HepG2 (cell line): ENCODE measurements around the gene PDE1C. TPM values are rescaled to one million over a fixed set of nuclear protein-coding genes. Genes with fewer than 3 reads are reported as not detected.

Source experiments
- ATAC-seq: fragments of 200-7000 bp; cut with Tn5 transposase; 3 replicates; pipeline ENCODE4 v1.9.1; 2020; ENCODE audit warnings: mild to moderate bottlenecking, moderate library complexity
- BruUV-seq: library from RNA; stranded (reverse); fragments of 400-500 nt; replicated peaks from 2 replicates; lab custom pipeline; 2021; lab: Mats Ljungman, UMichigan
- CTCF ChIA-PET: fragments of 300-600 bp; formaldehyde crosslinking; extraction: SDS; loops from one replicate; lab custom pipeline; 2021; ENCODE audit warnings: low total read pairs, inconsistent platforms, low intra/inter-chr PET ratio; lab: Yijun Ruan, JAX
- POLR2A ChIA-PET: fragments of 350-600 bp; sonication (Branson Sonifier 250); formaldehyde crosslinking; loops from one replicate; lab custom pipeline; 2020; ENCODE audit warnings: antibody characterized with exemption, inconsistent platforms; lab: Yijun Ruan, JAX
- DNase-seq: peaks from one replicate; pipeline ENCODE4 v3.0.0-alpha.2; 2015; ENCODE audit warnings: low spot score
- FAIRE-seq: peaks from 3 replicates; lab custom pipeline; 2011; peaks lifted over from hg19 to GRCh38; lab: Jason Lieb, UNC
- H2AFZ ChIP-seq: one replicate; pipeline ENCODE4 v1.6.1; 2011; ENCODE audit warnings: low read length, inconsistent platforms
- H3K27ac ChIP-seq: fragments of 300-600 bp; 3 replicates; pipeline ENCODE4 v1.8.0; 2011; ENCODE audit warnings: mixed run types, mild to moderate bottlenecking, mixed read lengths, low read length, inconsistent platforms; ENCODE audit not compliant: insufficient read depth; ENCODE audit errors: extremely low read length
- H3K27me3 ChIP-seq, 2 experiments: fragments of 200-600 bp in 1 of 2; 2 replicates in 1 of 2; 3 replicates in 1 of 2; pipeline versions ENCODE4 v1.6.0 to v1.8.0; 2011; ENCODE audit warnings: low read length in 2 of 2, mild to moderate bottlenecking in 2 of 2, moderate library complexity in 2 of 2, inconsistent platforms in 1 of 2; ENCODE audit not compliant: insufficient read depth in 2 of 2, control insufficient read depth in 1 of 2
- H3K36me3 ChIP-seq, 2 experiments: fragments of 200-600 bp in 1 of 2; replicated peaks in 1 of 2; 2 replicates in 1 of 2; 3 replicates in 1 of 2; pipeline versions ENCODE4 v1.5.1 to v1.8.0; 2011; ENCODE audit warnings: low read length in 2 of 2, inconsistent platforms in 1 of 2; ENCODE audit not compliant: insufficient read depth in 2 of 2, control insufficient read depth in 1 of 2
- H3K4me1 ChIP-seq: 2 replicates; pipeline ENCODE4 v1.5.1; 2012; ENCODE audit warnings: low read length, inconsistent platforms; ENCODE audit not compliant: insufficient read depth
- H3K4me2 ChIP-seq: 2 replicates; pipeline ENCODE4 v1.6.0; 2011; ENCODE audit warnings: low read depth, low read length, inconsistent platforms
- H3K4me3 ChIP-seq, 3 experiments: fragments of 200-600 bp in 1 of 3; sonication (generic), shearing (Covaris generic) in 1 of 3; replicated peaks in 1 of 3; 2 replicates each; pipeline ENCODE4 v1.5.1; 2011 to 2016; ENCODE audit warnings: low read length in 3 of 3, inconsistent platforms in 2 of 3, low read depth in 2 of 3, mild to moderate bottlenecking in 2 of 3, control low read depth in 1 of 3, mixed read lengths in 1 of 3; ENCODE audit not compliant: insufficient read depth in 1 of 3
- H3K79me2 ChIP-seq: one replicate; pipeline ENCODE4 v1.6.1; 2011; ENCODE audit warnings: low read length, inconsistent platforms; ENCODE audit not compliant: insufficient read depth
- H3K9ac ChIP-seq: 2 replicates; pipeline ENCODE4 v1.6.0; 2011; ENCODE audit warnings: mild to moderate bottlenecking, low read depth, low read length, inconsistent platforms; ENCODE audit not compliant: insufficient read depth
- H3K9me3 ChIP-seq: 2 replicates; pipeline ENCODE4 v1.5.1; 2012; ENCODE audit warnings: mild to moderate bottlenecking, low read length
- H4K20me1 ChIP-seq: 2 replicates; pipeline ENCODE4 v1.6.0; 2011; ENCODE audit warnings: inconsistent platforms, mild to moderate bottlenecking, low read length, moderate library complexity; ENCODE audit not compliant: insufficient read depth
- CAMTA2 ChIP-seq: sonication (generic); formaldehyde crosslinking; IDR thresholded peaks from 2 replicates; pipeline ENCODE4 v1.4.0; 2020; ENCODE audit warnings: mild to moderate bottlenecking, missing genetic modification reagents, borderline replicate concordance
- GATAD1 ChIP-seq: IDR thresholded peaks from 2 replicates; pipeline ENCODE4 v1.6.1; 2016; ENCODE audit warnings: missing genetic modification reagents, missing compliant biosample characterization
- GLI4 ChIP-seq: sonication (generic); formaldehyde crosslinking; IDR thresholded peaks from 2 replicates; pipeline ENCODE4 v1.5.1; 2020; ENCODE audit warnings: missing genetic modification reagents, mild to moderate bottlenecking, moderate library complexity, borderline replicate concordance
- JARID2 ChIP-seq: sonication (generic); formaldehyde crosslinking; IDR thresholded peaks from 2 replicates; pipeline ENCODE4 v1.8.1; 2023; ENCODE audit warnings: missing genetic modification reagents, inconsistent platforms; ENCODE audit not compliant: insufficient replicate concordance
- KLF9 ChIP-seq: IDR thresholded peaks from 2 replicates; pipeline ENCODE4 v1.6.1; 2016; ENCODE audit warnings: low read depth
- SMARCC2 ChIP-seq: fragments of 450-650 bp; IDR thresholded peaks from 2 replicates; pipeline ENCODE4 v1.6.1; 2017; ENCODE audit warnings: antibody characterized with exemption, mild to moderate bottlenecking
- SRY ChIP-seq: sonication (generic); formaldehyde crosslinking; IDR thresholded peaks from 2 replicates; pipeline ENCODE4 v1.8.0; 2022; ENCODE audit warnings: mild to moderate bottlenecking, missing genetic modification reagents
- THAP8 ChIP-seq: sonication (generic); formaldehyde crosslinking; IDR thresholded peaks from 2 replicates; pipeline ENCODE4 v1.5.1; 2020; ENCODE audit warnings: missing genetic modification reagents, mild to moderate bottlenecking, borderline replicate concordance
- TOPORS ChIP-seq: sonication (generic); formaldehyde crosslinking; IDR thresholded peaks from 2 replicates; pipeline ENCODE4 v1.8.0; 2023; ENCODE audit warnings: mild to moderate bottlenecking, missing genetic modification reagents
- ZFP36L2 ChIP-seq: sonication (generic); formaldehyde crosslinking; IDR thresholded peaks from 2 replicates; pipeline ENCODE4 v1.4.0; 2020; ENCODE audit warnings: missing genetic modification reagents
- ZNF646 ChIP-seq: sonication (generic); formaldehyde crosslinking; IDR thresholded peaks from 2 replicates; pipeline ENCODE4 v1.9.0; 2021; ENCODE audit warnings: mild to moderate bottlenecking, missing genetic modification reagents
- ZNF75D ChIP-seq: sonication (generic); formaldehyde crosslinking; IDR thresholded peaks from 2 replicates; pipeline ENCODE4 v1.8.1; 2023; ENCODE audit warnings: missing genetic modification reagents, mild to moderate bottlenecking, borderline replicate concordance
- ZNF841 ChIP-seq: sonication (generic); formaldehyde crosslinking; IDR thresholded peaks from 2 replicates; pipeline ENCODE4 v1.8.1; 2023; ENCODE audit warnings: missing genetic modification reagents, borderline replicate concordance
- WGBS: methylation state at CpG from one replicate; pipeline ENCODE4 v1.1.6; 2017; ENCODE audit warnings: low lambda C conversion rate; 5-methylcytosine and 5-hydroxymethylcytosine counted together
- in situ Hi-C: cut with HindIII; loops from 2 replicates; pipeline ENCODE4 v1.10.0; 2017; ENCODE audit warnings: low pct_unique_long_range_greater_than_20kb; ENCODE audit not compliant: extremely low pct_ligation_motif_present
- intact Hi-C: fragments of 100-400 bp; cut with micrococcal nuclease; formaldehyde crosslinking; loops from one replicate; pipeline ENCODE4 v1.10.0; 2022; ENCODE audit not compliant: unreplicated experiment
- polyA plus RNA-seq, 8 experiments: library from polyadenylated mRNA; depleted of rRNA in 3 of 8; stranded (reverse) in 7 of 8; unstranded in 1 of 8; fragments of >200 nt; fragmentation: Illumina TruSeq in 4 of 8; extraction: Trizol in 4 of 8; gene quantifications; 2 replicates each; pipeline versions ENCODE4 v1.2.1 to v1.2.3, GENCODE V29; 2011 to 2016; ENCODE audit warnings: low read depth in 4 of 8, missing spikeins in 1 of 8, mixed read lengths in 1 of 8; ENCODE audit not compliant: insufficient read depth in 1 of 8
- total RNA-seq, 5 experiments: library from RNA; depleted of rRNA; stranded (reverse); fragments of >200 nt; fragmentation: Illumina TruSeq; extraction: Trizol; gene quantifications; 2 replicates each; pipeline ENCODE4 v1.2.3, GENCODE V29; 2016; ENCODE audit warnings: low read depth in 1 of 5
- TF ChIP-seq, protein P1 (sequence below): IDR thresholded peaks from 2 replicates; pipeline ENCODE4 v1.4.0; 2020; ENCODE audit warnings: mild to moderate bottlenecking, missing genetic modification reagents

The PDE1C gene
- total and polyA plus RNA-seq, 2 of the 13 experiments (the other 11 are each of a cell fraction or from before 2014, with no cell fraction given), result not detected

DNA sequence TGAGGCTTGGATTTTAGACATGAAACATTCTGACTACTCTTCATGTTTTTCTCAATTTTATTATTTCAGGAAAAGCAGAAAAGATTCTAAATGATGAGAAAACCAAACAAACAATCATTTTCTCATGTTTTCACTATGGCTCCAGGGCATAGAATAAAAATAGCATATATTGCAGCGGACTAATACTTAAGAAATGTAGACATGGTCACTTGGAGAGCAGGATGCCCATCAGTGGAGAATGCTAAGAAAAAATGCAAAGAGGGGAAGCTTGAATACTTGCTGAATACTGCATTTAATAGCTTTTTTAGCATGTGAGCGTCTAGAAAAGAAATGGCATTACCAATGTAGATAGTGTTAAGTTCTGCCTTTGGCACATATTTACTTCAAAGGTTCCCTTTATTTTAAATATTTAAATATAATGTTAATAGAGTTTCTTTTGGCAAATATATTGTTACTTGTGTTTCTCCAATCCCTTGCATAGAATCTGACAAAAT lies 275.3 kb downstream of the PDE1C start:
- no TSS peak for BruUV-seq
- no peak overlapping the region for H3K27ac ChIP-seq
- H3K27me3 ChIP-seq, result no peaks in the 10 kb centered on the region
- ChIA-PET CTCF (no interaction called here), POLR2A (no interaction called here)
- no peaks in the 10 kb centered on the region for H3K36me3 ChIP-seq
- H3K9ac ChIP-seq, result no peak overlapping the region
- H3K4me3 ChIP-seq, result no peak overlapping the region
- no peaks in the 10 kb centered on the region for H3K4me1 ChIP-seq
- no peaks in the 10 kb centered on the region for H3K9me3 ChIP-seq
- no peak overlapping the region for H3K4me2 ChIP-seq
- no peak for FAIRE-seq
- no peaks in the 10 kb centered on the region for H3K79me2 ChIP-seq
- in situ Hi-C loops, result no loop called here
- no peak for DNase-seq
- 2% methylated on average over 2 of the region's 2 CpGs for WGBS
- ATAC-seq, result no peak
- H2AFZ ChIP-seq, result no peak overlapping the region
- H4K20me1 ChIP-seq, result no peaks in the 10 kb centered on the region
- intact Hi-C loops, result no loop called here
- TF ChIP-seq SMARCC2 (no peak), KLF9 (no peak), SRY (no peak), ZNF841 (CRISPR knock-in tag) (no peak), GATAD1 (CRISPR knock-in tag) (no peak), JARID2 (CRISPR knock-in tag) (no peak), GLI4 (CRISPR knock-in tag) (no peak), ZFP36L2 (CRISPR knock-in tag) (no peak), TOPORS (no peak), THAP8 (CRISPR knock-in tag) (no peak), ZNF75D (CRISPR knock-in tag) (no peak), CAMTA2 (no peak), ZNF646 (CRISPR knock-in tag) (no peak)
- TF ChIP-seq, protein P1, sequence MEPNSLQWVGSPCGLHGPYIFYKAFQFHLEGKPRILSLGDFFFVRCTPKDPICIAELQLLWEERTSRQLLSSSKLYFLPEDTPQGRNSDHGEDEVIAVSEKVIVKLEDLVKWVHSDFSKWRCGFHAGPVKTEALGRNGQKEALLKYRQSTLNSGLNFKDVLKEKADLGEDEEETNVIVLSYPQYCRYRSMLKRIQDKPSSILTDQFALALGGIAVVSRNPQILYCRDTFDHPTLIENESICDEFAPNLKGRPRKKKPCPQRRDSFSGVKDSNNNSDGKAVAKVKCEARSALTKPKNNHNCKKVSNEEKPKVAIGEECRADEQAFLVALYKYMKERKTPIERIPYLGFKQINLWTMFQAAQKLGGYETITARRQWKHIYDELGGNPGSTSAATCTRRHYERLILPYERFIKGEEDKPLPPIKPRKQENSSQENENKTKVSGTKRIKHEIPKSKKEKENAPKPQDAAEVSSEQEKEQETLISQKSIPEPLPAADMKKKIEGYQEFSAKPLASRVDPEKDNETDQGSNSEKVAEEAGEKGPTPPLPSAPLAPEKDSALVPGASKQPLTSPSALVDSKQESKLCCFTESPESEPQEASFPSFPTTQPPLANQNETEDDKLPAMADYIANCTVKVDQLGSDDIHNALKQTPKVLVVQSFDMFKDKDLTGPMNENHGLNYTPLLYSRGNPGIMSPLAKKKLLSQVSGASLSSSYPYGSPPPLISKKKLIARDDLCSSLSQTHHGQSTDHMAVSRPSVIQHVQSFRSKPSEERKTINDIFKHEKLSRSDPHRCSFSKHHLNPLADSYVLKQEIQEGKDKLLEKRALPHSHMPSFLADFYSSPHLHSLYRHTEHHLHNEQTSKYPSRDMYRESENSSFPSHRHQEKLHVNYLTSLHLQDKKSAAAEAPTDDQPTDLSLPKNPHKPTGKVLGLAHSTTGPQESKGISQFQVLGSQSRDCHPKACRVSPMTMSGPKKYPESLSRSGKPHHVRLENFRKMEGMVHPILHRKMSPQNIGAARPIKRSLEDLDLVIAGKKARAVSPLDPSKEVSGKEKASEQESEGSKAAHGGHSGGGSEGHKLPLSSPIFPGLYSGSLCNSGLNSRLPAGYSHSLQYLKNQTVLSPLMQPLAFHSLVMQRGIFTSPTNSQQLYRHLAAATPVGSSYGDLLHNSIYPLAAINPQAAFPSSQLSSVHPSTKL (CRISPR knock-in tag), result no peak
